H1 (cell line): ENCODE data around the gene GFOD1. TPM values are rescaled to one million over a fixed set of nuclear protein-coding genes. Genes with fewer than 3 reads are reported as not detected.

ENCODE experiments used
- CTCF ChIA-PET: fragments of 300-600 bp; sonication (Branson Sonifier 250); formaldehyde crosslinking; loops from one replicate; lab custom pipeline; 2021; ENCODE audit not compliant: partially characterized antibody; lab: Charles Lee
- POLR2A ChIA-PET: fragments of 300-600 bp; sonication (Branson Sonifier 250); formaldehyde crosslinking; loops from one replicate; lab custom pipeline; 2021; ENCODE audit warnings: inconsistent platforms; ENCODE audit not compliant: partially characterized antibody; lab: Charles Lee
- DNase-seq, 2 experiments: peaks; one replicate each; pipeline versions ENCODE4 v3.0.0 to v3.0.0-alpha.2; 2010 to 2022; ENCODE audit warnings: low spot score in 2 of 2, low read depth in 1 of 2, mixed read lengths in 1 of 2
- FAIRE-seq: peaks from 2 replicates; lab custom pipeline; 2011; peaks lifted over from hg19 to GRCh38; lab: Jason Lieb, UNC
- H2AFZ ChIP-seq: 2 replicates; pipeline ENCODE4 v1.8.1; 2012; ENCODE audit warnings: low read length, inconsistent platforms
- H2AK5ac ChIP-seq: 2 replicates; pipeline ENCODE4 v1.6.1; 2013; ENCODE audit warnings: low read depth, low read length
- H2BK120ac ChIP-seq: replicated peaks from 2 replicates; pipeline ENCODE3; 2013; ENCODE audit warnings: low read depth, low read length, inconsistent platforms
- H2BK12ac ChIP-seq: 2 replicates; pipeline ENCODE4 v1.6.1; 2013; ENCODE audit warnings: low read depth, low read length
- H2BK15ac ChIP-seq: 2 replicates; pipeline ENCODE4 v1.6.1; 2013; ENCODE audit warnings: low read length
- H2BK20ac ChIP-seq: 2 replicates; pipeline ENCODE4 v1.6.1; 2013; ENCODE audit warnings: low read length
- H2BK5ac ChIP-seq: 2 replicates; pipeline ENCODE4 v1.6.1; 2013; ENCODE audit warnings: low read depth, low read length
- H3K14ac ChIP-seq: 2 replicates; pipeline ENCODE4 v1.6.1; 2013; ENCODE audit warnings: inconsistent platforms; ENCODE audit not compliant: insufficient read length
- H3K18ac ChIP-seq: 2 replicates; pipeline ENCODE4 v1.6.1; 2013; ENCODE audit warnings: low read length; ENCODE audit errors: extremely low read depth
- H3K23ac ChIP-seq: 2 replicates; pipeline ENCODE4 v1.6.1; 2013; ENCODE audit warnings: inconsistent platforms; ENCODE audit not compliant: insufficient read length
- H3K23me2 ChIP-seq: 2 replicates; pipeline ENCODE4 v1.6.1; 2013; ENCODE audit warnings: low read depth, low read length
- H3K27ac ChIP-seq: 2 replicates; pipeline ENCODE4 v1.6.1; 2011; ENCODE audit warnings: low read depth, low read length, inconsistent platforms
- H3K27me3 ChIP-seq, 4 experiments: replicated peaks in 1 of 4; 1 replicate in 1 of 4; 2 replicates in 3 of 4; pipeline versions ENCODE4 v1.6.1 to v1.8.1; 2011 to 2013; ENCODE audit warnings: low read length in 3 of 4, mild to moderate bottlenecking in 3 of 4, inconsistent platforms in 2 of 4, mixed read lengths in 2 of 4, moderate library complexity in 1 of 4; ENCODE audit not compliant: control insufficient read depth in 3 of 4, insufficient read depth in 3 of 4; ENCODE audit errors: extremely low read depth in 1 of 4
- H3K36me3 ChIP-seq, 4 experiments: 2 replicates each; pipeline versions ENCODE4 v1.6.1 to v1.8.1; 2011 to 2013; ENCODE audit warnings: mild to moderate bottlenecking in 4 of 4, low read length in 3 of 4, moderate library complexity in 2 of 4, control low read depth in 1 of 4, inconsistent platforms in 1 of 4; ENCODE audit not compliant: insufficient read depth in 4 of 4, control insufficient read depth in 2 of 4
- H3K4ac ChIP-seq: replicated peaks from 2 replicates; pipeline ENCODE3; 2013; ENCODE audit warnings: low read length, low read depth, mixed read lengths, inconsistent platforms; ENCODE audit not compliant: insufficient read length
- H3K4me1 ChIP-seq, 4 experiments: replicated peaks in 1 of 4; 1 replicate in 1 of 4; 2 replicates in 3 of 4; pipeline versions ENCODE4 v1.6.1 to v1.8.1; 2011 to 2013; ENCODE audit warnings: low read length in 3 of 4, inconsistent platforms in 2 of 4, mixed read lengths in 1 of 4; ENCODE audit not compliant: insufficient read depth in 4 of 4, control insufficient read depth in 3 of 4
- H3K4me2 ChIP-seq, 2 experiments: 2 replicates each; pipeline versions ENCODE4 v1.6.1 to v1.8.1; 2011 to 2013; ENCODE audit warnings: low read depth in 2 of 2, low read length in 2 of 2, control low read depth in 1 of 2, inconsistent platforms in 1 of 2, mild to moderate bottlenecking in 1 of 2; ENCODE audit not compliant: insufficient read depth in 1 of 2
- H3K4me3 ChIP-seq, 4 experiments: fragments of 200-600, 300-600 bp in 1 of 4; sonication (generic), shearing (Covaris generic), sonication (Bioruptor Twin) in 1 of 4; 2 replicates each; pipeline versions ENCODE4 v1.5.1 to v1.8.1; 2011 to 2016; ENCODE audit warnings: low read length in 4 of 4, low read depth in 3 of 4, control low read depth in 2 of 4, inconsistent platforms in 2 of 4, mild to moderate bottlenecking in 2 of 4, mixed read lengths in 1 of 4, moderate library complexity in 1 of 4; ENCODE audit not compliant: insufficient read depth in 2 of 4; ENCODE audit errors: extremely low read depth in 1 of 4
- H3K56ac ChIP-seq: replicated peaks from 2 replicates; pipeline ENCODE3; 2013; ENCODE audit warnings: low read depth, mild to moderate bottlenecking, mixed read lengths, low read length, inconsistent platforms; ENCODE audit not compliant: insufficient read length
- H3K79me1 ChIP-seq: 2 replicates; pipeline ENCODE4 v1.6.1; 2013; ENCODE audit warnings: low read depth, low read length, control low read depth
- H3K79me2 ChIP-seq, 2 experiments: 2 replicates each; pipeline versions ENCODE4 v1.6.1 to v1.8.1; 2012 to 2013; ENCODE audit warnings: low read length in 2 of 2, mild to moderate bottlenecking in 2 of 2, inconsistent platforms in 1 of 2; ENCODE audit not compliant: insufficient read depth in 2 of 2, control insufficient read depth in 1 of 2
- H3K9ac ChIP-seq, 4 experiments: replicated peaks in 1 of 4; 1 replicate in 1 of 4; 2 replicates in 3 of 4; pipeline versions ENCODE4 v1.6.1 to v1.8.1; 2011 to 2013; ENCODE audit warnings: low read depth in 3 of 4, low read length in 3 of 4, control low read depth in 2 of 4, mild to moderate bottlenecking in 2 of 4, moderate library complexity in 2 of 4, inconsistent platforms in 1 of 4; ENCODE audit errors: extremely low read depth in 1 of 4
- H3K9me3 ChIP-seq, 2 experiments: 2 replicates each; pipeline versions ENCODE4 v1.6.1 to v1.8.1; 2012 to 2013; ENCODE audit warnings: mild to moderate bottlenecking in 2 of 2, moderate library complexity in 2 of 2, control low read depth in 1 of 2, inconsistent platforms in 1 of 2, low read depth in 1 of 2, low read length in 1 of 2, mixed read lengths in 1 of 2; ENCODE audit not compliant: insufficient read depth in 2 of 2
- H4K20me1 ChIP-seq, 2 experiments: replicated peaks in 1 of 2; 2 replicates each; pipeline versions ENCODE3 to v1.8.1; 2011 to 2013; ENCODE audit warnings: inconsistent platforms in 2 of 2, low read length in 2 of 2, mild to moderate bottlenecking in 1 of 2; ENCODE audit not compliant: insufficient read depth in 2 of 2, control insufficient read depth in 1 of 2
- H4K5ac ChIP-seq: 2 replicates; pipeline ENCODE4 v1.6.1; 2013; ENCODE audit warnings: low read length, low read depth, mixed read lengths, inconsistent platforms; ENCODE audit not compliant: insufficient read length
- H4K8ac ChIP-seq: 2 replicates; pipeline ENCODE4 v1.8.0; 2013; ENCODE audit warnings: mild to moderate bottlenecking, moderate library complexity, low read length, inconsistent platforms; ENCODE audit not compliant: insufficient read depth; ENCODE audit errors: extremely low read depth
- H4K91ac ChIP-seq: replicated peaks from 2 replicates; pipeline ENCODE3; 2013; ENCODE audit warnings: low read length, mixed read lengths, inconsistent platforms; ENCODE audit not compliant: insufficient read length
- RBBP5 ChIP-seq: IDR thresholded peaks from 2 replicates; pipeline ENCODE4 v1.7.1; 2012; ENCODE audit warnings: low read depth, mild to moderate bottlenecking, inconsistent platforms, low read length, moderate library complexity, borderline replicate concordance
- WGBS, 2 experiments: shearing (Covaris generic) in 1 of 2; methylation state at CpG; one replicate each; pipeline versions ENCODE4 v1.1.6 to v1.1.7; 2013 to 2015; ENCODE audit warnings: low lambda C conversion rate in 2 of 2, mixed read lengths in 2 of 2, inconsistent platforms in 1 of 2, low coverage in 1 of 2, missing lambda C conversion rate in 1 of 2; ENCODE audit not compliant: insufficient replicate concordance in 2 of 2, insufficient coverage in 1 of 2, insufficient read length in 1 of 2; ENCODE audit errors: extremely low coverage in 1 of 2, missing lambda C conversion rate in 1 of 2; 5-methylcytosine and 5-hydroxymethylcytosine counted together
- polyA plus RNA-seq, 7 experiments: library from polyadenylated mRNA; depleted of rRNA in 3 of 7; stranded (reverse) in 5 of 7; unstranded in 2 of 7; fragments of >200 nt in 5 of 7; fragments of 200-250 nt in 2 of 7; gene quantifications; 1 replicate in 5 of 7; 2 replicates in 1 of 7; 4 replicates in 1 of 7; pipeline versions ENCODE4 v1.2.1 to v1.2.3, GENCODE V29; 2011 to 2013; ENCODE audit warnings: missing spikeins in 2 of 7, mixed read lengths in 2 of 7
- total RNA-seq: library from RNA; stranded (reverse); fragmentation: NEBNext Ultra II Directional; extraction: Animal tissue kit (Norgen Biotek cat#: 25700); gene quantifications from 2 replicates; pipeline ENCODE4 v1.2.1, GENCODE V29; 2021

Gene GFOD1
- total and polyA plus RNA-seq, 2 of the 8 experiments (the other 6 are each of a cell fraction or from before 2014, with no cell fraction given), result 2.5 to 8.8 TPM

DNA sequence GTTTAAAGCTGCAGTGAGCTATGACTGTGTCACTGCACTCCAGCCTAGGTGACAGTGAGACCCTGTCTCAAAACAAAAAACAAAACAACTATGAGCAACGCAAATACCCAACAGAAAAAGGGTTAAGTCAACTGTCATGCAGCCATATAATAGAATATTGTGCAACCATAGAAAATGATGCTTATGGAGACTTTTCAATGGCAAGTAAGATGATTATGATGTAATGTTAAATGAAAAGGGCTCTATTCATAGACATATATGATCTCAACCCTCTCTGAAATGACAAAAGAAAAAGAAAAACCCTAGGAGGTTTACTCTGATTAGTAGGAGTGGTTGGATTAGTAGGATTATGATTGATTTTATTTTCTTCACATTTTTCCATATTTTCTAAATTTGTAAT is 117.8 kb downstream of the GFOD1 start:
- CTCF ChIA-PET, result interaction anchor here (1.1 to 1.6 kb wide), 2 partner anchors 13 to 32 kb away, joined by 3 read pairs; no protein-coding TSS in a partner anchor
- Histone ChIP-seq H3K27me3 (no peaks in the 10 kb centered on the region), H2BK20ac (no peak overlapping the region), H3K18ac (no peak overlapping the region), H2BK15ac (no peak overlapping the region), H2AFZ (no peak overlapping the region), H4K91ac (no peak overlapping the region), H3K4me2 (no peak overlapping the region), H4K8ac (no peak overlapping the region), H3K23ac (no peak overlapping the region), H3K56ac (no peak overlapping the region), H3K4me1 (peaks cover 0 to 15% (median 4%) of the 10 kb centered on the region in 4 experiments; a peak in 5 of 7 replicates), H4K5ac (no peak overlapping the region), H3K23me2 (no peaks in the 10 kb centered on the region; the same call in 1 of the 2 replicates), H3K27ac (no peak overlapping the region), H3K4me3 (no peak overlapping the region), H4K20me1 (no peaks in the 10 kb centered on the region), H2AK5ac (no peak overlapping the region), H3K9ac (no peak overlapping the region), H2BK12ac (no peak overlapping the region), H3K9me3 (no peaks in the 10 kb centered on the region), H3K14ac (no peak overlapping the region), H2BK120ac (no peak overlapping the region), H3K36me3 (peaks cover 0 to 4% (median 0%) of the 10 kb centered on the region in 4 experiments; a peak in 1 of 8 replicates), H3K4ac (no peak overlapping the region), H2BK5ac (no peak overlapping the region), H3K79me2 (no peaks in the 10 kb centered on the region)
- 89% methylated on average over 1 of the region's 1 CpG; no CpG with 5 or more reads in 1 of the 2 experiments for WGBS, 2 experiments
- FAIRE-seq (no peak), DNase-seq (no peak)
- TF ChIP-seq RBBP5, result no peak
- TF ChIP-seq, all 59 proteins: peak for 0
- POLR2A ChIA-PET, result no interaction called here
- H3K79me1 ChIP-seq, result no peaks in the 10 kb centered on the region; the same call in 1 of the 2 replicates
